Fibroblast of skin of left quadriceps (primary cell): ENCODE results near the gene ARMC9.
"Not testable (repeated sequence)": the region's sequence is repeated elsewhere in the genome, so short reads cannot be mapped to it uniquely, and the experiment has no call there.

Experiments used
- DNase-seq, 2 experiments: peaks; one replicate each; pipeline ENCODE4 v3.0.0-alpha.2; 2013; ENCODE audit warnings: low read depth in 2 of 2

The ARMC9 gene

GRCh38 chr2:231183851-231184250 is 14.6 kb upstream of the ARMC9 start:
- DNase-seq = no peak

DNA sequence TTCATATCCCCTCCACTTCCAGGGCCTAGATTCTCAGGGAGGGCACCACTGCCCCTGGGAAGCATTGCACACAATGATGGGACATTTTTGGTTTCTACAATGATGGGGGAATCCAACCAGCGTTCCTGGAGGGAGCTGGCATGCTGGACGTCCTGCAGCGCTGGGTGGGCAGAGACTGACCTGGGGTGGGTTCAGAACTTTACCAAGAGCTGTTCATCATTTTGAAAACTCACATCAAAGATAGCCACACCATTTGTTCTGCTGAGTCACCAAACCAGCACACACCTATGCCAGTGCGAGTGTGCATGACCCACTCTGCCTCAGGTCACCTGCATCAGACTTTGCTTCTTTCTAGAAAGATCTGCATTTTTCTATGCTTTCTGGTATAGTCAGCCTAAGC is 14.1 kb upstream of the ARMC9 start:
- DNase-seq = no peak

DNA sequence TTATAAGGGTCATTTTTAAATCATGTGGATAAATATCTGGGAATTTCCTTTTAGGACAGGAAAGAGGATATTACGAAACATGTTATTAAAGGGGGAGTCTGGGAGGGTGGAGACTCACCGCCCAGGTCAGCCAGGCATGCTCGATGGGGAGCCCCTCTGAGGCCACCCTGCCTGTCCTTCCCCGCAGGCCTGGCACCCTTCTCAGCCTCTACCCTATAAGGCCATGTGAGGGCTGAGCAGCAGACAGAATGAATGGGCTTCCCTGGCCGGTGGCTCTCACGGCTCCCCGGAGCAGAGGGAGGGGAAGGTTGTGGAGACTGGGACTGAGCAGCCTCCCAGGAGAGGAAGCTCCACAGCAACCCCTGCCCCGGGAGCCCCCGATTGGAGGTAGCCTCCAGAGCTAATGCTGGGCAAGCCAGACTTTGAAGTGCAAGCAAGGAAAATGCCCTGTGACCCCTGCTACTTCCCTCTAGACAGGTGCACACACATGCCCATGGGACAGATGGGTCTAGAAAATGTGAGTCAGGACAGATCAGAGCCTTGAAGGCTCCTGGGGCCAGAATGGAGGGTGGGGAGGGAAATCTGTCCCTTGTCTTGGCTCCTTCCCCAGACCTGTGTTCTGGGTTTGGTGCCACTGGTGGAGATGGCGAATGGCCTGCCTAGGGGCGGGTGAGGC is 13.2 kb upstream of the ARMC9 start:
- no peak for DNase-seq

GRCh38 chr2:231185886-231186285 is 12.5 kb upstream of the ARMC9 start:
- no peak for DNase-seq

DNA sequence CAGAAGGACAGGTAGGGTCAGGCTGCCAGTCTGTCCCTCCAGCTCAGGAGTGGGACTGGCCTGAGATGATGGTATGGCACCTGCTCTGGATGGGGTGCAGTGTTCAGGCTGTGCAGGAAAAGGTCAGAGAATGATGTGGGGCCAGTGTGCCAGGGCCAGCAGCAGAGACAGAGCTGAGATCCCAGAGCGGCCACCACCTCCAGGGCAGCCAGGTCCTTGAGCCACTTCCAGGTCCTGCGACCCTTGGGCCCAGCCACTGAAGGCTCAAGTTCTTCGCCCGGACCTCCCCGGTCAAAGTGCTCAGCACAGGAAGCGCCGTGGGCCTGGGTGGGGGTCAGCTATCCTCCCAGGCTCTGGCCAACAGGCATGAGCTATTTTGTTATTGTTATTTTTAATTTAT is 12.1 kb upstream of the ARMC9 start:
- no peak for DNase-seq

GRCh38 chr2:231187736-231188505 is 10.5 kb upstream of the ARMC9 start:
- DNase-seq = no peak

- no peak for DNase-seq
Observed at GRCh38 chr2:231188506-231189170, 9.8 kb upstream of the ARMC9 start.

DNA sequence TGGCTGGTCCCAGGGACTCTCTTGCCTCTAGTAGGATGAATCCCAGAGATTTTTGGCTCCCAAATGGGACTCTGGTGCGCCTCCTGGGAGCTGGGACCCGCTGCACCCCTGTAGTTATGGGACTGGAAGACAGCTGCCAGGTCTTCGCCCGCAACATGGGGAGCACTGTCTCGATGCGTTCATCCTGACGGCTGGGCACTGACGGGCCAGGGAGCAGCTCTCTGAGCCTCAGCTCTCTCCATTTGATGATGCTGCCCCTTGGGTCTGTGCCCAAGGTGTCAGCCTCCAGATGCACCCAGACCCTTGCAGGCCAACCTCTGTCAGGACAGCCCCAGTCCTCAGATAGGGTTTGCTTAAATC is 9.3 kb upstream of the ARMC9 start:
- no peak for DNase-seq

DNA sequence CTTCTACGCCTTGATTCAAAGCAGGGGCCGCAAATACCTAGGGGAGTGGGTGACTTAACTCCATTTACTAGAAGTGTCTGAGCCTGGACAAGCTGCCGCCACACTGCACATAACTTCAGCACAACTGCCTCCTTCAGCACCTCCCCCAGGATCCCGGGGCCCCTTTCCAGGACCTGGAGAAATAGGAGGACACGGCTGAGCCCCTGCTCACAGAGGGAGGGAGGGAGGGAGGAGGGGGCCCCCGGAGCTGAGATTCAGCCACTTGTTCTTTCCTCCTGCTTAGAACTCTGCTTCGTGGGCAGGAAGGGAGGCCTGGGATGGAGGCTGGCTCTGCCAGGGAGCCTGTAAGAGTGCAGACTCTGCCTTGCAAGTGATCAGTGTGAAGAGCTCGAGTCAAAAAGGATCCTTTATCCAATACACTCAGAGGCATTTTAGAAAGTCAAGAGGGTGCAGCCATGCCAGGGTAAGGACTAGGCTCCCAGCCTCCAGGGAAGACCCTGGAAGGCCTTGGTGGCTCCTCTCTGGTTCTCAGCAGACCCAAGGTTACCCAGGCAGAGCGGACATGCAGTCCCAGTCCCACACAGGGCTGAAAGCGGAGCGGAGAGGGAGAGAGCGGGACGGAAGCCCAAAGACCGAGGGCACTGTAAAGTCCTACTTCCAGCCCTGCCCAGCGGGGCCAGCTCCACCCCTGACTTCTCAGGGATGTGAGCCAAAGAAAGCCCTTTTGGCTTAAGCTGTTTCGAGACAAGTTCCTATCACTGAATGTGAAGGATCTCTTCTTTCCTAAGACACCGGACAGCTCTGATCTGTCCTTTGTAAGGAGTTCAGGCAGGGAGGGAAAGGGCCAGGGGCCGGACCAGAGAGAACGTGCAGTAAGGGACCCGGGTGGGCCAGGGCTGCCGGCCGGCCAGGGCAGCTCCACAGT is 8.6 kb upstream of the ARMC9 start:
- DNase-seq = no peak

- DNase-seq = no peak
Observed at GRCh38 chr2:231190531-231191197, 7.8 kb upstream of the ARMC9 start.

GRCh38 chr2:231191896-231192872 is 6.2 kb upstream of the ARMC9 start:
- peak; percentile 81 to 82 for DNase-seq

DNA sequence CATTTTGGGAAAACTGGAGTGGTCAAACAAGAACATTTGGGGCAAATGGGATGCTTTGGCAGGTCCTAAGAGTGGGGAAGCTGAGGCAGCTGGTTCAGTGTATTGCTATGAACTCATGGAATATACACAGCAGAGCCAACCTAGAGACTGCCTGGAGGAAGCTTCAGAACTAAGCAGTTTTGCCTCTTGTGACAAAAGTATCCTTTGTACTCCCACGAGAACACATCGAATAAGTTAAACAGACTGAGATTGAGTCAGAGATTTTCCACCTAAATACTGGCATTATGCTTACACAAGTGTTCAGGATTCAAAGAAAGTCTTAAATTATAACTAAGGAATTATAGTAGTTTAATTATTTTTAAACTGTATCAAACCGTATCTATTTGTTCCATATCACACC is 5.2 kb upstream of the ARMC9 start:
- DNase-seq = no peak

DNA sequence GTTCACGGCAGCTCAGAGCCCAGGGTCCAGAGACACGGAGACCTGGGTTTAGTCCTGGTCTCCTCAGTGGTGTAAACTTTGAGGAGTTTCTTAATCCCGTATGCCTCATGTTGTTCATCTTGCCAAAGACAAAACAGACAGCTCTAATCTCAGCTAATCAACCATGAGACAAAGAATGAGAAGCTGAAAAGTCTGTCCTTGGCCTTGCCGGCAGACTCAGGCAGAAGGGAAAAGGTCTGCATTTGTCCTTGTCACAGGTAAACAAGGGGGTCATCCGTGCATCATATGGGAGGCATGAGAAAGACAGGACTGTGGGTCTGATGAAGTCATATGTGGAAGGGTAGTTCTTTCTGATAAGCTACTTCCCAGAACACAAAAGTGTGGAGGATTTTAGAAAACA is 1.8 kb upstream of the ARMC9 start:
- DNase-seq = no peak

DNA sequence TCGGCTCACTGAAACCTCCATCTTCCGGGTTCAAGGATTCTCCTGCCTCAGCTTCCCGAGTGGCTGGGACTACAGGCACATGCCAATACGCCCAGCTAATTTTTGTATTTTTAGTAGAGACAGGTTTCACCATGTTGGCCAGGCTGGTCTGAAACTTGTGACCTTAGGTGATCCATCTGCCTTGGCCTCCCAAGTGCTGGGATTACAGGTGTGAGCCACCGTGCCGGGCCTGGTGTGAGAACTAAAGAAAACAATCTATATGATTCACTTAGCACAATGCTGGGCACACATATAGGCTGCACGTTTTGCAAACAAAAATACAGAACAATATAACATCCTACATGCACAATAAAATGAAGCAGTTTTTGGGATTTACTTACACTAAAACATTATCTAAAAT is 1.2 kb upstream of the ARMC9 start:
- not testable (repeated sequence) for DNase-seq

DNA sequence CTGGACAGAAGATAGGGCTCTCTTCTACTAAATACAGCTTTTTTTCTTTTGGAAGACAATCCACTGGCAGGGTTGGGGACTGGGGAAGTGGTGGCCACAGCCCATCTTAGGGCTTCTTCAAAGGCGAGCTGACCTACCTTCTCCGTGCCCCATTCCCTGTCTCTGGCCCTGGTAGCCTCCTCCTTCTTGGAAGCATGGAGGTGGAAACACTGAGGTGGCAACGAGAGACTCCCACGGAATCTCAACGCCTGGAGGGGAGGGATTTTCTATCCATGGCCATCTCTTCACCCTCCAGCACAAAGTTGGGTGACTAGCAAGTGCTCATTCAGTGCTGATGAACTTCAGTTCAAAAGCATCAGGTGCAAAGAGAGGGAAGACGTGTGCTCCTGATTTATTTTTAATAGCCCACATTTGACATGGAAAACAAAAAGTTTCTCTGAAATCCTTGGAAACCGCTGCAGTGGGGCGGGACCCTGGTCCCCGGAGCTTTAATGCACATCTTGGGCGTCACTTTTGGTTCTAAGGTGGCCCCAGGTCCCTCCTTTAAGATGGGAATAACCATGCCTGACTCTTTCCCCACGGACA is 633 bp upstream of the ARMC9 start:
- DNase-seq = no peak

- peak in 1 of 2 experiments; percentile 20 for DNase-seq
Observed at GRCh38 chr2:231199219-231199618, 788 bp downstream of the ARMC9 start.

GRCh38 chr2:231200805-231201474 is 2.5 kb downstream of the ARMC9 start:
- DNase-seq = peak in 1 of 2 experiments; percentile 14

DNA sequence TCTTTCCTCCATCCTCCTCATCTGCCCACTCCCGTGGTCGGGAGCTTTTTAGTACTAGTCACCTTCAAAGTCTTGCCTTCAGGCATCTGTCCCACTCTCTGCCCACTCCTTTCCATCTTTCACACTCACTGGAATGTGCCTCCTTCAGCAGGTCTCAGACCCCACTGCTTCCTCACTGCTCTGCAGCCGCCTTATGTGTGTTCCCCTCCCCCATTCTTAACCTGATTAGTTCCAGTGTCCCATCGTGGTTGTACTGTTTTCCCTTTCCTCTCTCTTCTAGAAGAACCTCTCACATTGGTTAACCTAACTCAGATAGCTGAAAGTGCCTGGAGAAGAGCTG is 3.0 kb downstream of the ARMC9 start:
- DNase-seq = no peak

DNA sequence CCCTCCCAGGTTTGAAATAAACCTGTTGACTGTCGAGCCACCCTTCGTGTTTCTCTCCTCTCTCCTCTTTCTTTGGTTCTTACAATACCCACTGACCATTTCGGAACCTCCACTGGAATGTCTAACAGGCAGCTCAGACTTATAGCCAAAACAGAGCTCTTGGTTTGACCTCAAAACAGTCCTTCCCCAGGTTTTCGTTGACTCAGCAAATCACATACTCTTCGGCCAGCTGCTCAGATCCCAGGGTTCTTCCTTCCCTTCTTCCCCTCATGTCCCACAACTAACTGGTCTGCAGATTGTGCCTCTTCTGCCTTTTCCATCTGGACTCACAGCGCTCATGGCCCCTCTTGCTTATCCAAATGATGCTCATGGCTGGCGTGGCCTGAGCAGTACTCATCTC is 4.7 kb downstream of the ARMC9 start:
- DNase-seq = no peak
